Left lung (tissue), 10 donors: ENCODE measurements around the gene KHDRBS2. TPM values are rescaled to one million over a fixed set of nuclear protein-coding genes. Genes with fewer than 3 reads are reported as not detected.
A peak's percentile ranks its signal among the peaks of the same experiment; 100 is the strongest.
"Not testable (repeated sequence)": the region's sequence is repeated elsewhere in the genome, so short reads cannot be mapped to it uniquely, and the experiment has no call there.

ENCODE experiments used
- ATAC-seq: fragments of 200-7000 bp; cut with Tn5 transposase; one replicate; pipeline ENCODE4 v1.9.1; 2020; ENCODE audit warnings: moderate library complexity
- DNase-seq, 4 donors: peaks; one replicate each; pipeline ENCODE4 v3.0.0-alpha.2; 2013 to 2020
- H3K27ac ChIP-seq, 2 donors: fragments of 200-600 bp; sonication (generic) in 1 of 2; one replicate each; pipeline versions ENCODE4 v1.5.0 to v1.8.0; 2020 to 2021
- H3K27me3 ChIP-seq, 2 donors: fragments of 200-600 bp; sonication (generic) in 1 of 2; one replicate each; pipeline versions ENCODE4 v1.5.0 to v1.8.0; 2020 to 2021
- H3K36me3 ChIP-seq, 2 donors: fragments of 200-600 bp; sonication (generic) in 1 of 2; one replicate each; pipeline versions ENCODE4 v1.5.0 to v1.8.0; 2020 to 2021
- H3K4me1 ChIP-seq, 2 donors: fragments of 200-600 bp; one replicate each; pipeline ENCODE4 v1.8.0; 2021
- H3K4me3 ChIP-seq, 2 donors: fragments of 200-600 bp; sonication (generic) in 1 of 2; one replicate each; pipeline versions ENCODE4 v1.5.0 to v1.8.0; 2020 to 2021; ENCODE audit warnings: mild to moderate bottlenecking in 1 of 2
- H3K9me3 ChIP-seq, 2 donors: fragments of 200-600 bp; sonication (generic) in 1 of 2; one replicate each; pipeline versions ENCODE4 v1.5.0 to v1.8.0; 2020 to 2021
- CTCF ChIP-seq, 2 donors: fragments of 200-600 bp; sonication (generic) in 1 of 2; IDR thresholded peaks; one replicate each; pipeline versions ENCODE4 v1.5.0 to v1.8.0; 2021; ENCODE audit warnings: antibody characterized with exemption in 2 of 2
- intact Hi-C, 2 donors: fragments of 100-400 bp; cut with DNase I; formaldehyde crosslinking; loops; one replicate each; pipeline versions ENCODE4 v1.11.2 to v1.14.2; 2022
- polyA plus RNA-seq, 6 donors: library from polyadenylated mRNA; unstranded; fragments of 120-200 nt; gene quantifications; one replicate each; pipeline ENCODE4 v1.2.1, GENCODE V29; 2013; ENCODE audit not compliant: insufficient read length in 6 of 6
- total RNA-seq, 2 donors: library from RNA; stranded (reverse); fragmentation: NEBNext Ultra II Directional; extraction: Animal tissue kit (Norgen Biotek cat#: 25700); gene quantifications; one replicate each; pipeline ENCODE4 v1.2.1, GENCODE V29; 2021
- donor health status: DM: no; HTN: yes; CAD: no.
- donor health status: DM: no; HTN: no; CAD: no.

Gene KHDRBS2
- total and polyA plus RNA-seq, 8 donors = 3.5 to 12.9 (median 8.7) TPM

- no peak overlapping the region for H3K4me3 ChIP-seq
- intact Hi-C loops = loop anchor here in 1 of 2 donors (10.0 kb wide), 1 partner anchor 475 kb away; the partner anchor contains the start of gene KHDRBS2
- no peaks in the 10 kb centered on the region for H3K27me3 ChIP-seq
- ATAC-seq (no peak), DNase-seq (no peak)
- no peak overlapping the region for H3K27ac ChIP-seq
- no peak for TF ChIP-seq CTCF (IDR thresholded peaks at IDR 0.05)
- peaks cover 0 to 2% of the 10 kb centered on the region in 2 donors for H3K9me3 ChIP-seq
- no peaks in the 10 kb centered on the region for H3K36me3 ChIP-seq
- H3K4me1 ChIP-seq = no peaks in the 10 kb centered on the region
Measured at GRCh38 chr6:61810047-61810446, 476.0 kb downstream of the KHDRBS2 start.

GRCh38 chr6:61809004-61809595, 476.9 kb downstream of the KHDRBS2 start:
- Histone ChIP-seq H3K27me3 (no peaks in the 10 kb centered on the region), H3K4me3 (no peak overlapping the region), H3K27ac (no peak overlapping the region), H3K9me3 (peaks cover 0 to 7% of the 10 kb centered on the region in 2 donors), H3K4me1 (no peaks in the 10 kb centered on the region), H3K36me3 (no peaks in the 10 kb centered on the region)
- peak; percentile 22 to 47 for TF ChIP-seq CTCF (IDR thresholded peaks at IDR 0.05)
- ATAC-seq (peak; percentile 69), DNase-seq (peak in 2 of 4 donors; percentile 30 to 58)
- intact Hi-C loops = loop anchor here in 1 of 2 donors (10.0 kb wide), 1 partner anchor 346 kb away; no protein-coding TSS in a partner anchor

- intact Hi-C loops = no loop called here
- H3K27ac ChIP-seq = no peak overlapping the region
- DNase-seq (no peak), ATAC-seq (no peak)
- no peaks in the 10 kb centered on the region for H3K36me3 ChIP-seq
- no peak overlapping the region for H3K4me3 ChIP-seq
- no peaks in the 10 kb centered on the region for H3K27me3 ChIP-seq
- H3K9me3 ChIP-seq = peaks cover 0 to 3% of the 10 kb centered on the region in 2 donors
- no peak for TF ChIP-seq CTCF (IDR thresholded peaks at IDR 0.05)
- H3K4me1 ChIP-seq = no peaks in the 10 kb centered on the region
Measured at GRCh38 chr6:61787998-61788397, 498.0 kb downstream of the KHDRBS2 start.

GRCh38 chr6:61769446-61769845, 516.6 kb downstream of the KHDRBS2 start:
- H3K9me3 ChIP-seq = peaks cover 0 to 28% of the 10 kb centered on the region in 2 donors
- ATAC-seq, H3K4me1 ChIP-seq, H3K27me3 ChIP-seq, H3K4me3 ChIP-seq, intact Hi-C loops, H3K27ac ChIP-seq, H3K36me3 ChIP-seq: not testable (repeated sequence)
- DNase-seq = peak in 1 of 4 donors; percentile 63

GRCh38 chr6:61755739-61756138, 530.3 kb downstream of the KHDRBS2 start:
- DNase-seq (no peak), ATAC-seq (no peak)
- H3K4me1 ChIP-seq = no peaks in the 10 kb centered on the region
- TF ChIP-seq CTCF (IDR thresholded peaks at IDR 0.05) = no peak
- no peaks in the 10 kb centered on the region for H3K27me3 ChIP-seq
- intact Hi-C loops = no loop called here
- H3K27ac ChIP-seq = no peak overlapping the region
- no peak overlapping the region for H3K4me3 ChIP-seq
- no peaks in the 10 kb centered on the region for H3K36me3 ChIP-seq
- H3K9me3 ChIP-seq = peaks cover 0 to 7% of the 10 kb centered on the region in 2 donors

- no peaks in the 10 kb centered on the region for H3K36me3 ChIP-seq
- intact Hi-C loops = no loop called here
- no peaks in the 10 kb centered on the region for H3K27me3 ChIP-seq
- H3K27ac ChIP-seq = no peak overlapping the region
- TF ChIP-seq CTCF (IDR thresholded peaks at IDR 0.05) = no peak
- H3K9me3 ChIP-seq = peaks cover 0 to 11% of the 10 kb centered on the region in 2 donors
- no peak overlapping the region for H3K4me3 ChIP-seq
- ATAC-seq = no peak
- H3K4me1 ChIP-seq = no peaks in the 10 kb centered on the region
- no peak for DNase-seq
Measured at GRCh38 chr6:61751986-61752385, 534.0 kb downstream of the KHDRBS2 start.
